IPS DF 6.9 (cell line): ENCODE measurements around the gene EPB41L1.

Experiments used
- DNase-seq: peaks from one replicate; pipeline ENCODE4 v3.0.0-alpha.2; 2013; ENCODE audit warnings: low read depth, low spot score
- H3K27ac ChIP-seq: one replicate; pipeline ENCODE4 v1.5.1; 2013; ENCODE audit warnings: low read length, control low read depth
- H3K27me3 ChIP-seq: 2 replicates; pipeline ENCODE4 v1.6.1; 2013; ENCODE audit warnings: mild to moderate bottlenecking, low read length; ENCODE audit not compliant: control insufficient read depth, insufficient read depth
- H3K36me3 ChIP-seq: 2 replicates; pipeline ENCODE4 v1.6.1; 2013; ENCODE audit warnings: low read length; ENCODE audit not compliant: control insufficient read depth, insufficient read depth
- H3K4me1 ChIP-seq: 2 replicates; pipeline ENCODE4 v1.6.1; 2013; ENCODE audit warnings: low read length; ENCODE audit not compliant: control insufficient read depth, insufficient read depth
- H3K4me3 ChIP-seq: 2 replicates; pipeline ENCODE4 v1.5.1; 2013; ENCODE audit warnings: mild to moderate bottlenecking, low read length
- H3K9me3 ChIP-seq: 2 replicates; pipeline ENCODE4 v1.6.1; 2013; ENCODE audit warnings: low read length, inconsistent platforms; ENCODE audit not compliant: control insufficient read depth, insufficient read depth
- WGBS: extraction: QIAGEN DNeasy Blood & Tissue Kit; methylation state at CpG from one replicate; pipeline ENCODE4 v1.1.7; 2013; ENCODE audit warnings: mixed read lengths, missing lambda C conversion rate; ENCODE audit not compliant: insufficient read length, insufficient coverage; 5-methylcytosine and 5-hydroxymethylcytosine counted together

The EPB41L1 gene

DNA sequence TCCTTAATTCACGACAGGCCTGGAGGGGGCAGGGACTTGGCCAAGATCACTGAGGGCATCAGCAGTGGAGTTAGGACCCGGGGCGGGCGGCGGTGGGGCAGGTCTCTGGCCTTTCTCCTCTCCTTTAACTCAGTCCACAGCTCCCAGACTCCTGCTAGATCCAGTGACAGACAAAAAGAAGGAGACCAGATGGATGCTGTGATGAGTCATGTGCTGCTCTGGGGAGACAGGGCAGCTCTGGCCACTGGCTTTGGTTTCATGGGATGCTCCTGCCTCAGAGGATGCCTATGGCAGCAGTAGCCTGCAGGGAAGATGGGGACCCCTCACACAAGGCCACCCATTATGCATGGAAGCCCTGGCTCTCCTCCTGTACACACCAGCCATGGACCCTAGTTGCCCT lies 20.5 kb downstream of the EPB41L1 start:
- Histone ChIP-seq H3K4me3 (no peak overlapping the region), H3K27me3 (no peaks in the 10 kb centered on the region), H3K36me3 (no peaks in the 10 kb centered on the region), H3K9me3 (no peaks in the 10 kb centered on the region), H3K4me1 (peaks cover 1% of the 10 kb centered on the region; the same call in 1 of the 2 replicates), H3K27ac (no peak overlapping the region)
- DNase-seq = no peak
- no CpG with 5 or more reads among the region's 5 CpGs for WGBS

DNA sequence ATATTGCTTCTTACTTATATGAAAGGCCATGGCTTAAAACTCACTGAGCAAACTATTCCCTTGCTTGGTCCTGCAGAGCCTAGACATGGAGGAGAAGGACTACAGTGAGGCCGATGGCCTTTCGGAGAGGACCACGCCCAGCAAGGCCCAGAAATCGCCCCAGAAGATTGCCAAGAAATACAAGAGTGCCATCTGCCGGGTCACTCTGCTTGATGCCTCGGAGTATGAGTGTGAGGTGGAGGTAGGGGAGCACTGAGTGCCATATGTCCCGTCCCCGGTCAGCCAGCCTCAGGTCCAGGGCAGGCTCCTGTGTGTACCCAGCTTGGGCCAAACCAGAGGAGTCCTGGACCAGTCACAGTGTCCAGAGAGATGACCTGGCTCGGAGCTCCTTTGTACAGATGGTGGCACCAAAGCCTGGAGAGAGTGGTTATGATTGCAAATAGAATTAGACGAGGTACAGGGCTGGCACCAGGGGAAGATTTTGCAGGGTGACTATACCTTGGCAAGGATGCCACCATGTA lies 21.0 kb downstream of the EPB41L1 start:
- WGBS = no CpG with 5 or more reads among the region's 10 CpGs
- H3K27ac ChIP-seq = no peak overlapping the region
- H3K36me3 ChIP-seq = no peaks in the 10 kb centered on the region
- peaks cover 1% of the 10 kb centered on the region; the same call in 1 of the 2 replicates for H3K4me1 ChIP-seq
- no peak for DNase-seq
- no peaks in the 10 kb centered on the region for H3K9me3 ChIP-seq
- no peak overlapping the region for H3K4me3 ChIP-seq
- H3K27me3 ChIP-seq = no peaks in the 10 kb centered on the region

DNA sequence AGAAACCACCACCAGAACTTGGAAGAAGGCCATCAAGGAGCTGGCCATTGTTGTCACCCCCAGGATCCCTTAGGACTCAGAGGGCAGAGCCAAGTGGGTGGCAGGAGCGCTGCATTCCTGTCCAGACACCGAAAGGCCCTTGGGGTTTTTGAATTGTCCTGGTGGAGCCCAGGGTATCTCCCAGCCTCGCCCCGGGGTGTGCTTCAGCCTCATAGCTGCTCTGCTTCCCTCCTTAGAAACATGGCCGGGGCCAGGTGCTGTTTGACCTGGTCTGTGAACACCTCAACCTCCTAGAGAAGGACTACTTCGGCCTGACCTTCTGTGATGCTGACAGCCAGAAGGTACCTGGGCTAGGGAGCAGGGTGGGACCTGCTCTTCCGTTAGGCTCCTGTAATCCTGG lies 23.2 kb downstream of the EPB41L1 start:
- Histone ChIP-seq H3K27ac (no peak overlapping the region), H3K9me3 (no peaks in the 10 kb centered on the region), H3K27me3 (no peaks in the 10 kb centered on the region), H3K4me1 (peaks cover 1% of the 10 kb centered on the region; the same call in 1 of the 2 replicates), H3K36me3 (no peaks in the 10 kb centered on the region), H3K4me3 (no peak overlapping the region)
- no peak for DNase-seq
- WGBS = no CpG with 5 or more reads among the region's 7 CpGs

DNA sequence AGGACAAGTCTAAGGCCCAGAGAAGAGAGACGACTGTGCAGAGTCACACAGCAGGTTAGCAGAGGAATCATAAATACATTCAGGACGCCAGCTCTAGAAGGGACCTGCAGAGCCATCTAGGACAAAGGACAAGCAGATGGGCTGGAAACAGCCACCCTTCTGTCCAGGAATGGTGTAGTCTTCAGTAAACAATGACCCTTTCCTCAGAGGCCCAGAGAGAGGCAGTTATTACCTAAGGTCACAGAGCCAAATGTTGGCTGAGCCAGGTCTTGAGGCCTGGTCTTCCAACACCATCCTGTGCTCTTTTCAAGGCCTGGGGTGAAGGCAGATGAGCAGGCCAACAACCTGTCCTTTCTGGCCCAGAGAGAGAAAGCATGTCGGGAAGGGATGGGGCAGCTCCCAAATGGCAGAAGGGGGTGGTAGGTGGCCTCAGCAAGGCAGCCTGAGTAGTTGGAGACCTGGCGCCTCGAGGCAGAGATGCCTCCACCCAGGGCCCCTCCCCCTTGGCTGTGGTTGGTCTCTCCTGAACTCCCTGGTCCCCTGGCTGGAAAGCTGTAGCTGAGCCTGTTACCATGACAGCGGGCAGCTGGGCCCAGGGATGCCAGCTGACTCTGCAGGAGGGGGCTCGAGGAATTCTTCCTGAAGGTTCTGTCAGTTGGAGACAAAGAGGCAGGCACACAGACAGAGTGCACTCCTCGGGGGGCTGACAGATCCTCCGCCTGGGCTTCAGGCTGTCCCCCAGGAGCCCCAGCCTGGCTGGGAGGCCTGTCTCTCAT lies 24.8 kb downstream of the EPB41L1 start:
- Histone ChIP-seq H3K9me3 (no peaks in the 10 kb centered on the region), H3K4me3 (no peak overlapping the region), H3K27me3 (no peaks in the 10 kb centered on the region), H3K27ac (no peak overlapping the region), H3K4me1 (no peaks in the 10 kb centered on the region), H3K36me3 (no peaks in the 10 kb centered on the region)
- WGBS = no CpG with 5 or more reads among the region's 9 CpGs
- DNase-seq = no peak

DNA sequence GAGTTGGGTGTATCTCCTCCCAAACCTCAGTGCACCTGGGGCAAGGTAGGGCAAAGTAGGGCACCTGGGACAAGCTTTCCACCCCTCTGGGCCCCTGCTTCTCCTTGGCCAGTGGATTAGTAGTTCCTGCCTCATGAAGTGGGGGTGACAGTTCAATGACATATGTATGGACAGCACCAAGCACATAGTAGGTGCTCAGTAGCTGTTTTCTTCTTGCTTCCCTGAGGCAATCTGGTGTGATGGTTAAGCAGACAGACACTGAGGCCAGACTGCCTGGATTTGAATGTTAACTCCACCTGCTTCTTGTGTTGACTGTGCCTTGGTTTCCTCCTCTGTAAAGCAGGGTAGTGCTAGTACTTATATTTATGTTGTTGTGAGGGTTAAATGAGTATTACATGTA lies 25.8 kb downstream of the EPB41L1 start:
- H3K36me3 ChIP-seq = no peaks in the 10 kb centered on the region
- no peaks in the 10 kb centered on the region for H3K4me1 ChIP-seq
- DNase-seq = no peak
- H3K27ac ChIP-seq = no peak overlapping the region
- no peaks in the 10 kb centered on the region for H3K9me3 ChIP-seq
- no peak overlapping the region for H3K4me3 ChIP-seq
- H3K27me3 ChIP-seq = no peaks in the 10 kb centered on the region

DNA sequence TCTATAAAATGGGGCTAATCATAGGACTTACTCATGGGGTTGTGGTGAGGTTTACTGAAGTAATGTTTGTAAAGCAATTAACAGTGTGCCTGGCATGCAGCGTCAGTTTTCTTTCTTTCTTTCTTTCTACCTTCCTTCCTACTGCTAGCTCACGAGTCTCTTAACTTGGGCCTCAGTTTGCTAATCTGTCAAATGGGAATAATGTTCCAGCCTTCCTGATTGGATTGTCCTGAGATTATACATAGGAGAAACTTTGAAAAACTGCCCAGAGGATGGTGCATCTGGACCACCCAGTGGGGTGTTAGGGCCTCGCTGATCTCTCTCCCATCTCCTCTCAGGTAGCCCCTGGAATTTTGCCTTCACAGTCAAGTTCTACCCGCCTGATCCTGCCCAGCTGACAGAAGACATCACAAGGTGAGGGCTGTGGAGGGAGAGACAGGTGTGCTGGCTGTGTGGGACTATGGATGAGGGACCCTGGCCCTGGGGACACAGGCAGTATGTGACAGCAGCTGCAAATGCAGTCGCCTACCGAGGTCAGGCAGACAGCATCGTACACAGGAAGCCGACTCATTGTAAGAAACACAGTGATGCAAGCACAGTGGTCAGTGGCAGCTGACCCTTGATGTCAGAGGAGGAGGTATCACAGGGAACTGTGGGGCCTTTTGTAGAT lies 27.5 kb downstream of the EPB41L1 start:
- Histone ChIP-seq H3K27ac (no peak overlapping the region), H3K9me3 (no peaks in the 10 kb centered on the region), H3K36me3 (no peaks in the 10 kb centered on the region), H3K27me3 (no peaks in the 10 kb centered on the region), H3K4me1 (no peaks in the 10 kb centered on the region), H3K4me3 (no peak overlapping the region)
- WGBS = no CpG with 5 or more reads among the region's 8 CpGs
- DNase-seq = no peak

DNA sequence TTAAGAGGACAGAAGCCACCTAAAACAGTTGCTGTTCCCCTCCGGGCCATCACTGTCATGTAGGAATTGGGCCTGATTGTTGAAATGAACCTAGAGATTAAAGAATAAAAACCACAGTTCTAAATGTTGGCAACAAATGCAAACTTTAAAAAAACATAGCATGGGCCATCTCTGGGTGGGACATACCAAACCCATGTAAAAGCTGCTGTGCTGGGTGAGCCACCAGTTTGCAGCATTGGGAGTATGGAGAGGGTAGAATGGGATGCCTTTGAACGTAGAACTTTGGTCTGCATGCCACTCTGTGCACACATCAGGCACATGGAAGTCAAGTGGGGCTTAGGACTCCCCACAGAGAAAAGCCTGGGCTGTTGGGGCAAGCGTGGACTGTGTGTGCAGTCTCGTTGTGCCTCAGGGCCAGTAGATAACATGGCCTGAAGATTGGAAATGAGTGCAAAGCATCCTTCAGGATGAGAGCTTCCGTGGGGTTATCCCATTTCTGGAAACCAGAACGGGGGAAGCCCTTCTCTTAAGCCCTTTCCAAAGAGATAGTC lies 28.1 kb downstream of the EPB41L1 start:
- Histone ChIP-seq H3K36me3 (no peaks in the 10 kb centered on the region), H3K9me3 (no peaks in the 10 kb centered on the region), H3K4me3 (no peak overlapping the region), H3K27me3 (no peaks in the 10 kb centered on the region), H3K4me1 (no peaks in the 10 kb centered on the region), H3K27ac (no peak overlapping the region)
- no CpG with 5 or more reads among the region's 6 CpGs for WGBS
- DNase-seq = no peak

DNA sequence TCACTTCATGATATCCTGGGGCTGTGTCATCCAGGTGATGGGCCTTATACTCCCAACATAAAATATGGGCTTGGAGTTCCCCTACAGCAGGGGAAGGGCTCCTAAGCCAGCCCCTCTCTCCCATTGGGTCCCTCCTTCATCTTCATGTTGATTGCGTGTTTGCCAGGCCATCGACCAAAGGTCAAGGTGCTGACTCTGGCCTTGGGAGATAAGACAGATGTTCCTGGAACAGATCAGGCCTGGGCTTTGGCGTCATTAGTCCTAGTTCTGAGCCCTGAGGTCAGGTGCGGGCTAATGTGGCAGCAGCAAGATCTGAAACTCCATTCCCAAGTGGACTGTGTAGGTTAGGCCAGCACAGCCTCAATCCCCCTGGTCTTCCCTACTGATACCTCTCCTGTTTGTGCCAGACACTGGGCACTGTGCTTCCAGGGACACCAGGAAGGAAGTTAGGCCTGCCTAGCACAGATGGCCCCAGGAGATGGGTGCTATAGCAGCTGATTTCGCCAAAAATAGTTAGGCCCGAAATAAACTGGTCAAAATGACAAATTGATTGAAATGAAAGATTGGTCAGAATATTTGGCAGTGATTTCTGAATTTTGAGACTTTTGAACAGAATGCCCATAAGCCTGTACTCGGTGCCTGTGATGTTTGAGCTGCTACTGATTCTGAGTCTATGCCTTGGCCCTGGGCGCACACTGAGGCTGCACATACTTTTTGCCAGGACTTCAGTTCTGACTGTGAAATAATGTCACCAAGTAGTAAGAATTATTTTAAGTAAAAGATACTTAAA lies 28.8 kb downstream of the EPB41L1 start:
- no peak for DNase-seq
- Histone ChIP-seq H3K4me1 (no peaks in the 10 kb centered on the region), H3K27ac (no peak overlapping the region), H3K4me3 (no peak overlapping the region), H3K9me3 (no peaks in the 10 kb centered on the region), H3K27me3 (no peaks in the 10 kb centered on the region), H3K36me3 (no peaks in the 10 kb centered on the region)
- no CpG with 5 or more reads among the region's 8 CpGs for WGBS

DNA sequence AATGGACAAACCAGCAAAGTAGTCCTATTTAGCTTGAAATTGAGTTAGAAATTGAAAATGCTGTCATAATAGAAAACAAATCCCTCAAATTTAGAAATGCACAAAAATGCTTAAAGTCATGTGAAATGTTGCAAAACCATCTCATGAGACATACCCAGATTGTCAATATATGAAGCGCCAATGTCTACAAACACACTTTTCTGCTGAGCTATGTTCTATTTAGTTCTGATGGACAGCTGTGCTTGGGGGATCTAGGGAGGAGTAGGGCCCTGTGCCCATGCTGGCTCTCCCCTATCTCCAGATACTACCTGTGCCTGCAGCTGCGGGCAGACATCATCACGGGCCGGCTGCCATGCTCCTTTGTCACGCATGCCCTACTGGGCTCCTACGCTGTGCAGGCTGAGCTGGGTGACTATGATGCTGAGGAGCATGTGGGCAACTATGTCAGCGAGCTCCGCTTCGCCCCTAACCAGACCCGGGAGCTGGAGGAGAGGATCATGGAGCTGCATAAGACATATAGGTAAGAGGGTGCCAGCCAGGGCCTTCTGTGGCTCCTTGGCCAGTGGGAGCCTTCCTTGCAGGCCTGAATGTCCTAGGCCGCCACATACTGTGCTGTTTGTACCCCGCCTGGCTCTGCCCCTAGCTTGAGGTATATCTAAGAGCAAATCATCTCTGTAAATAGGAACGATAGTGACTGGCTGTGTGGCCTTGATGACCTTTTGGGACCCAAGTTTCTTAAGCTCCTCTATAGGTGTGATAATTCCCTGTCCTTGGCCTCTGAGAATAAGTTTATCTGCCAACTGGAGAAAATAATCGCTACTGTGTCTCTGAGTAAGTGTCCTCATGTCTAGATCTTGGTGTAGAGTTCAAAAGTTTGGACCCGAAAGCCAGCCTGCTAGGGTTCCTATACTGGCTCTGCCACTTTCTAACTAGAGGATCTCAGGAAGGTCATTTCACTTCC lies 30.6 kb downstream of the EPB41L1 start:
- Histone ChIP-seq H3K4me1 (no peaks in the 10 kb centered on the region), H3K4me3 (no peak overlapping the region), H3K9me3 (no peaks in the 10 kb centered on the region), H3K27me3 (no peaks in the 10 kb centered on the region; the same call in 1 of the 2 replicates), H3K36me3 (peaks cover 5% of the 10 kb centered on the region; the same call in 1 of the 2 replicates), H3K27ac (no peak overlapping the region)
- DNase-seq = no peak
- WGBS = no CpG with 5 or more reads among the region's 15 CpGs
